ENCODE results near the gene REL.
"Not testable (repeated sequence)": the region's sequence is repeated elsewhere in the genome, so short reads cannot be mapped to it uniquely, and the experiment has no call there.

The REL gene

DNA sequence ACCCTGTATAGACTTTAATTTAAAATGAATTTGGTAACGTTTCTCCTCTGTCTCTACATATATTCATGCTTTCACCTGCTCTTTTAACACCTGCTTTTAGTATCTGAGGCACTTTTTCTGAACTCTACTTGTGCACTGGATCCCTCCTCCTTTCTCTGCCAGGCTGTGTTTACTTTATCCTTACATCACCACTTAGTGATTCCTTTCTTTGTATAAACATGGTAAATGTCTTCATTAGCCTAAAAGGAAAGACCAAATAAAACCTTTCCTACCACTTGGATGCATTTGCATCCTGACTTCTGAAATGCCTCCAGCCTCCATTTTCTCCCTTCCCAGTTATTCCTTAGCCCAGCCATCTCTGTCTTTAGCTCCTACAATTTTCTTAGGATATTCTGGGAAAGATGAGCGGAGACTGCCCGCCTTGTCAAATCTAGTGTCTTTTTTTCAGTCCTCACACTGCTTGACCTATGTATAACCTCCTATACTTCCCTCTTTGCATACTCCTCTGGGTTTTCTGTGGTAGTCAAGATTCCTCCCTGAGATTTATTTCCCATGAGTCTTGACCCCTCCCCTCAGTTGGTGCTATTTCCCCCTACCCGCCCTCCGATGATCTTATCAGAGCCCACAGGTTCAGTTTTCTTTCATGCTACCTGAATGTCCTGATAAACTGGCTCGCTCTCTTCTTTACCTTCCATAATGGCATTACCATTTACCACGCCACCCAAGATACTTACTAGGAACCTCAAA is 44.8 kb downstream of the REL start:
- no peak for DNase-seq (ENCODE audit: low read depth)

DNA sequence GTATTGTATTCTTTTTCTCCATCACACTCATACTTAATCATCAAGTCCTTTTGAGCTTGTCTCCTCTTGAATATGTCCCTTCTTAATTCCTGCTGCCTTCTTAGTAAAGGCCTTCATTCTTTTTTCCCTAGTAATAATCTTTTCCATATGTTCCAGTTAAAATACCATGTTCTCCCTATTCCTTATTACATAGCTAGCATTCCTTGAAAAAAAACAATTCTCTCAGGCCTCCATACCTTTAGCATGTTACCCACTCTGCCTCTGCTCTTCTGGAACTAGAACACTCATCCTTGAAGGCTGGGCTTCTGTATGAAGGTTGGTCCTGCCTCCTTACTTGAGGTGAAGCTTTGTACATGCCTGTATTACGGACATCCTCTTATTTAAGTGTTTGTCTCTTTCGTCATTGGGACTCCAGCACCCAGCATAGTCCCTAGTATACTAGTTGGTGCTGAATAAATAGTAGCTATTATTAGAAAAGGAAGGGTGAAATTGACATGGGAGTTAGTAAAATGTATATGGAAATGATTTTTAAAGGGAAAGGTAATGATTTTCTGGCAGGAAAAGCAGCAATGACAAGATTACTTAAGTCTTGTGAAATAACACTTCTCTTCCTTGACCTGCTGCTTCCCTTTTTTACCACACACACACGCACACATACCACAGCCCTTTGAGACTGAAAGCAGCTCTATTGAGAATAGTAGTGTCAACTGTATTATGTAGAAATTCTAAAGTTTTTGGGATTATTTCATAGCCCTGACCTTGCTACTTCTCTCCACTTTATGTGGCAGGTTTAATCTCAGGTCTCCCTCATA is 45.6 kb downstream of the REL start:
- DNase-seq (ENCODE audit: low read depth), result no peak

DNA sequence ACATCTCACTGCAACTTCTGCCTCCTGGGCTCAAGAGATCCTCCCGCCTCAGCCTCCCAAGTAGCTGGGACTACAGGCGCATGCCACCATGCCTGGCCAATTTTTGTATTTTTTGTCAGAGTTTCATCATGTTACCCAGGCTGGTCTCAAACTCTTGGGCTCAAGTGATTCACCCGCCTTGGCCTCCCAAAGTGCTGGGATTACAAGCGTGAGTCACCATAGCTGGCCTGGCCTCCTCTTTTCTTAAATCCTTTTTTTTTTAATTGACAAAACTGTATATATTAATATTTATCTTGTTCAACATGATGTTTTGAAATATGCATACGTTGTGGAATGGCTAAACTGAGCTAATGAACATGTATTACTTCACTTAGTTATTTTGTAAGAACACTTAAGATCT is 50.7 kb downstream of the REL start:
- not testable (repeated sequence) for DNase-seq (ENCODE audit: low read depth)

DNA sequence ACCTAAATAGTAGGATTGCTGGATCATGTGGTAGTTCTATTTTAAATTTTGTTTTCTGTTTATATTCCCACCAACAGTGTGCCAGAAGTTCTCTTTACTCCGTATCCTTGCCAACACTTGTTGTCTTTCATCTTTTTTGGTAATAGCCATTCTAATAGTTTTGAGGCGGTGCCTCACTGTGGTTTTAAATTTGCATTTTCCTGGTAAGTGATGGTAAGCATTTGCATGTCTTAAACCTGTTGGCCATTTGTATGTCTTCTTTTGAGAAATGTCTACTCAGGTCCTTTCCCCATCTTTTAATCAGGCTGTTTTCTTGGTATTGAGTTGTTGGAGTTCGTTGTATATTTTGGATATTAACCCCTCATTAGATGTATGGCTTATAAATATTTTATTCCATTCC is 51.6 kb downstream of the REL start:
- DNase-seq (ENCODE audit: low read depth), result no peak

DNA sequence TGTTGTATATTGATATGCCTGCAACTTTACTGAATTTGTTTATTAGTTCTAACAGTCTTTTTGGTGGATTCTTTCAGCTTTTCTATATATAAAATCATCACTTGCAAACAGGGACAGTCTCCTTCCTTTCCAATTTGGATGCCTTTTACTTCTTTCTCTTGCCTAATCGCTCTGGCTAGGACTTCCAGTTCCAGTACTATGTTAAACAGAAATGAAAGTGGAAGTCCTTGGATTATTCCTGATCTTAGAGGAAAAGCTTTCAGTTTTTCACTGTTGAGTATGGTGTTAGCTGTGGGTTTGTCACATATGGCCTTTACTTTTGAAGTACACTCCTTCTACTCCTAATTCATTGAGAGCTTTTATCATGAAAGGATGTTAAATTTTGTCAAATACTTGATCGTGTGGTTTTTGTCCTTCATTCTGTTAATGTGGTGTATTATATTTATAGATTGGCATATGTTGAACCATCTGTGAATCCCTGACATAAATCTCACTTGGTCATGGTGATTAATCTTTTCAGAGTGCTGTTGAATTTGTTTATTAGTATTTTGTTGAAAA is 52.9 kb downstream of the REL start:
- no peak for DNase-seq (ENCODE audit: low read depth)

DNA sequence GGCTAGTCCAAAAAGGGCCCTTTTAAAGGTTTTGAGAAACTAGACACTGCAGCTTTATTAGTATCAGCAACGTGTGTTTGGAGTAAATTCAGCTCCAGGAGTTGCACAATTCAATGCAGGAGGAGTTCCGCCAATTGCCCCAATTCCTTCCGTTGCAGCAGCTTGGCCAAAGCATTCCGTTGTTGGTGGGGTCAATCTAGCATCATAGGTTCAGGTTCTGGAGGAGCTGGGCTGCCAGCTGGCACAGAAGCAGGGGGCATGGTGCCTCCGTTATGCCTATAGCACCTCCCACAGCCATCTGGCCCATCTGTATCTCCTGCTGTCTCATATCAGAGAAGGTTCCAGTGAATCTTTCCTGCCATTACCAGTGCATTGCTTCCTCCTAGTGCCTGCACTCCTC is 55.4 kb downstream of the REL start:
- DNase-seq (ENCODE audit: low read depth), result no peak

DNA sequence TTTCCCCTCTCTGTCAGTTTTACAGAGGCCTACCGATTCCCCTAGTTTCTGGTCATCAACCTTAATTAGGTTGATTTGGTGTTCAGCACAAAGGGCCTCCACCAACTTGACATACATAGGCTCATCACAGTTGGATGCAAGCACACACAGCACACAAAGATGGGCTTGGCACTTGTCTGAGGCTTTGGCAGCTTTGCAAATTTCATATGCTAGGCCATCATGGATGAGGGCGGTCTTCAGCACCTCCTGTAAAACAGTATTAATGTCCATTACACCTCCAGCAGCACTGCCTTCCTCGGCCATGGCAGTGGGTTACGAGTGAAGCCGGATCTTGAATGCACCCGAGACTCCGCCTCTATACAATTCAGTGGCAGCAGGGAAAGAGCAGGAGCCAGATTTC is 56.9 kb downstream of the REL start:
- DNase-seq (ENCODE audit: low read depth), result no peak

DNA sequence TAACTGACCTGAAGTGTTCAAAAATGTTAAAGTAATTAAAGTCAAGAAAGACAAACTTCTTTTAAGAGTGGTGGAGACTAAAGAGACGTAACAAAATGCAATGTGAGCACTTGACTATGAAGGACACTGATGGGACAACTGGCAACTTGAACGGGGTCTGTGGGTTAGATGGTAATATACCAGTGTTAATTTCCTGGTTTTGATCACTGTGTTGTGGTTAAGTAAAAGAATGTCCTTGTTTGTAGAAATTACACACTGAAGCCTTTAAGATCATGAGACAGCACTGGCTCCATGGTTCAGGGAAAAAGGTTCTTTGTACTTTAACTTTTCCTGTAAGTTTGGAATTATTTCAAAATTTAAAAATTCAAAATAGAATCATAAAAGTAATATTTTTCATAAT is 58.2 kb downstream of the REL start:
- no peak for DNase-seq (ENCODE audit: low read depth)

DNA sequence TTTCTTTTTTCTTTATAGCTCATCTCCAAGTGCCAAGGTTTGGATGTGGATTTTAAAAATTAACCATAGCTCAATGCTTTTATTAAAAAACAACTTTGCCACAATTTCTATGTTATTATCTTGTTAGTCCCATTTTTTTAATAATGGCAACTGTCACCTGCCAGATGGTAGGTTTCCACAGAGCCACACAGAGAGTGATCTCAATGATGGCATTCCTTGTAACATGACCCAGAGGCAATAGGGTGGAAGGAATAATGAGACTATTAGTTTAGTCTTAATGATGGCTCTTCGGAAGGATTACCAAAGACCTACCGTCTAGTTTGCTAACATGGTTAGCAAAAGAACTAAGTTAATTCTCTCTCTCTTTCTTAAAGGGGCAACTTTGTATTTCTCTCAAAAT is 64.0 kb downstream of the REL start:
- DNase-seq (ENCODE audit: low read depth), result no peak

DNA sequence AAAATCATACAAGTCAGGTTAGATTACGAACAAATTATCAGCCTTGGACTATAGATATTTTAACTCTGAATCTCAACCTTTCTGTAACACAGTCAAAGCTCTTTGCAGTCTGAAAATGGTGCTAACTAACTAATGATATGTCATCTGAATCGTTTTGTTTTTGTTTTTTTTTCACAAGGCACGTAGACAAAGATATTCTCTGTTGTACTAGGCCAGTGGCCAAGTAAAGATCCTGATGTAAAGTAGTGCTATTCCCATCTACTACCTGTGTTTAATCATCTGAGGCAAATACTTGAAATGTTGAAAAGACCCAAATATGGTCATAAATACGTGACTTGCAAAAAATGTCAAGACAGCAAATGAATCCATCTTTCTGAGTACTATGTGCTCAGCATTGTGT is 65.7 kb downstream of the REL start:
- DNase-seq (ENCODE audit: low read depth), result no peak

DNA sequence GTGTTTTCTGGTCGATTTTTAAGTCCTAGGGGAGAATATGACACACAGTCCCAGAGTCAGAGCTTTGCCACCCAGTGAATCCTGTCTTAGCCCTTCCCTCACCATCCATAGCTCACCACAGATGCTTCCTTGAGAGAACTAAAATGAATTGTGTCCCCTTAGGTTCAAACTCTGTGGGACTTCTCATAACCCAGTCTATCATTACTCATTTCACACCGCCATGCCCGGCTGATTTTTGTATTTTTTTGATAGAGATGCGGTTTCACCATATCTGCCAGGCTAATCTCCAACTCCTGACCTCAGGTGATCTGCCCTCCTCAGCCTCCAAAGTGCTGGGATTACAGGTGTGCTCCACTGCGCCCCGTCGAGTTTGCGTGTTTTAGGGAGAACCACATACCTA is 66.8 kb downstream of the REL start:
- no peak for DNase-seq (ENCODE audit: low read depth)

DNA sequence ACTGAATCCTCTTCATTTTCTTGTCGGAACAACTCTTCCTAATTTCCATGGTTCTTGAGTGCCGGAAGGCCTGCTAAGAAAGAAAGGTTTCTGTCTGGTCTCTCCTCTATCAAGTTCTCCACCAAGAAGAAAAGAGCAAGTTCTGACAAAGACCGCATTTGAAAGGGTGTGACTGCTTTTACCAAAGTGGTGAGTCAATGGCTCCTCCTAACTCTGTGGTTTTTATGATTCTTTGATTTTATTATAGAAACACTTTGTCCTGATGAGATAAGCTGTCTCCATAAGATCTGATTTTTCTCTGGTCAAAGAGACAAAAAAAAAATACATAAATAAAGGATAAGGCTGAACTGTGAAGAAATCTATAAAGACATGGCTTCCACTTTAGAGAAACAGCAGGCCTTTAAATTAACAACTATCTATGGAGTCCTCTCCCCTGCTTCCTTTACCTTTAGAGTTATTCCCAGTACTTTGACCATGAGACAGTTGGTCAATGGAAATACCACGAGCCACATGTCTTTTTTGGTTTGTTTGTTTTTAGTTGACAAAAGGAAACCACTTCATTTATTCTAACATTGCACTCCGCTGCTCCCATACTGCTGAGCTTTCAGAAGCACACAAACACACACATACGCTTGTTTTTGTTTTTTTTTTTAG is 67.7 kb downstream of the REL start:
- no peak for DNase-seq (ENCODE audit: low read depth)

DNA sequence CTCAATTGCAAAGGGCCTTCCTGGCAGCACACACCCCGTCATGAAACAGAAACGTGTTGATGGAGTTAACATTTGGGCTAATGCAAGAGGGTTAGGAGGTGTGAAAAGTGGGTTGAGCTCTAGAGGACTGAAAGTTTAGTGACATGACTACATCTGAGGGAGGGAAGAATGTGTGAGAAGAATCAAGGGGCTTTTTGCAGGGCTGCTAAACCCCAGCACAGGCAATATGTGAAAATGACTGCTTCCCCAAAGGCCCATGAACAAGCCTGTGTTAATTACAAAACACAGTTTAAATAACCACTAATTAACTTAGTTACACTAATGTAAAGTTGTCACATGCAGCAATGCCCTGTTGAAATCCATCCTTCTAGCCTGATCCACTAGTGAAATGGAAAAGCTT is 72.8 kb downstream of the REL start:
- DNase-seq (ENCODE audit: low read depth), result no peak

DNA sequence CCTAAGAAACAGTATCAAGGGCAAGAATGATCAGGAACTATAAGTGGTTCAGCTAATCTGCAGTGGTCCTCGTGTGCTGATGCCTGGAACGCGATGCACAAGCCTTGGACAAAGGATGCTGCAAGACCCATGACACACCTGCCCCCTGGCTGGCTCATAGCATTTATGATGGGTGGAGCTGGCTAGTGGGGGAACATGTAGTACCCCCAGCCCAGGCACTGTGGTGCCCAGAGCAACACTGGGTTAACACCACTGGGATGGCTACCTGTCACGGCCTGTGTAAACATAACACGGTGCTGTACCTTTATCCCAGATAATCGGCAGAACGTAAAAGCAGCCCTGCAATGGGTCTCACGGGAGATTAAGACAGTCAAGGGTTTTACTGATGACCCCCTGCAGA is 75.8 kb downstream of the REL start:
- no peak for DNase-seq (ENCODE audit: low read depth)

DNA sequence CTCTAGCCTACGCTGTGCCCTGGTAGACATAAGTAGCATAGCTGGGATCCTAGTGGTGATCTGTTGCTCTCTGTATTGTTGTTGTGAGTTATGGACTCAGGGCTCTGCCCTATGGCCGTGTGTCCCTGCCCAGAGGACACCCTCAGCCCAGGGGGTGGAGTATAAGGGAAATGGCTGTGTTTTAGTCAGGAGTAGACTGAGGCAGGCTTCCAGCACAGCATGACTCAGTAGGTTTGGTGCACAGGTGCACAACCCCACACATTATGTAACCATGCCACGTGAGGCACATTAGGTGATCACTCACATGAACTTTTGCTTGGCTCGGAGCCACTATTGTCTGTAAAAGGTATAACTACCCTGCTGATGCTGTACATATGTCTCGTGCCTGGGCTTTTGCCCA is 76.3 kb downstream of the REL start:
- no peak for DNase-seq (ENCODE audit: low read depth)

DNA sequence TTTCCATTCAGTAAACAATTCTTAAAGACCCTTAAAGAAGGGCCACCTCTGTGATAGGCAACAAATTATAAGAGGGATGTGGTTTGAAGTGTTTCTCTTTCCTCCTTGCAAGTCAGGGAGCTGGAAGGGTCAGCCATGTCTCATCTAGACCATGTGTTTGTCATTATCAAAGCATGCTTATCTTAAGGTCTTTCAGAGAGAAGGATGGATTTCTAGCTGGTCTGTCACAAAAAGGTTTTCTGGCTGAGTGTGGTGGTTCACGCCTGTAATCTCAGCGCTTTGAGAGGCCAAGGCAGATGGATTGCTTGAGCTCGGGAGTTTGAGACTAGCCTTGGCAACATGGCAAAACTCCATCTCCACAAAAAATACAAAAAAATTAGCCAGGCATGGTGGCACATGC is 77.0 kb downstream of the REL start:
- DNase-seq (ENCODE audit: low read depth), result no peak

DNA sequence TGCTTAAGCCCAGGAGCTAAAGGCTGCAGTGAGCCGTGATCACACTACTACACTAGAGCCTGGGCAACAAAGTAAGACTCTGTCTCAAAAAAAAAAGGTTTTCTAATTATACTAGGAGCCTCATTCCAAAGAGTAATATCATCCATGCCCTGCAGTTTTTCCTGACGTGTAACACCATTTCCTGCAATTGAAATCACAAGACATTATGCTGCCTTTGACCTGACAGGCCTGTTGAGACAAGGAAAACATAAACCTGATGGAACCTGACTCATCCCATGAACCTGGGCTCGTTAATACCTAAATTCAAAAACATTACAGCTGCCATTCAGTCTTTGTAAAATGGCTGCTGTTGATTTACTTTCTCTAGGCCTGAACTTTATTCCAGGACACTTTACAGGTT is 77.4 kb downstream of the REL start:
- no peak for DNase-seq (ENCODE audit: low read depth)

DNA sequence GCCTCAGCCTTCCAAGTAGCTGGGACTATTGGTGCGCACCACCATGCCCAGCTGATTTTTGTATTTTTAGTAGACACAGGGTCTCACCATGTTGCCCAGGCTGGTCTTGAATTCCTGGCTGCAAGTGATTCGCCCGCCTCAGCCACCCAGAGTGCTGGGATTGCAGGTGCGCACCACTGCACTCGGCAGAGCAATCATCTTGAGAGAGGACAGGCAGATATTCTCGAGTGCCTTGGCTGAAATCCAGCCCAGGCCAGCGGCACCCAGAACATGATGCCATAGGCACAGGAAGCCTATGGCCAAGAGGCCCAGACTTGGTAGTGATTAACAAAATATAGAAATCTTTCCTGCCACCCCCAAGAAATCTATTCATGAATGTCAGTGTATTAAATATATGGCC is 78.1 kb downstream of the REL start:
- no peak for DNase-seq (ENCODE audit: low read depth)

DNA sequence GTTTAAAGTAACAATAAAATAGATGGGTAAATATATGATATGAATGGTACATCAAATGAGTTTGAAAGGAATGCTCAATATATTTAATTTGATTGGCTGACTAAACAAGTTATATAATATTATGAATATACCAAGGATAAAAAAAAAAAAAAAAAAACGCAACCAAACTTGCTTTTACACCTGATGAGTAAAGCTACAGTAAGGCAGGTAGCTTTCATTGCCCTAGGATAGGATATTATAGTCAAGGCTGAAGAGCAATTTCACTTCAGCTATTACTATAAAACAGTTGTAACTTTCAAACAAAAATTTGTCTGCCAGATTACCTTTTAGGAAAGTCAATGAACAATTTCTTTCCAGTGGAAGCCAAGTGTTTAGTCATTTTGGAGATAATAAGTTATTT is 79.3 kb downstream of the REL start:
- no peak for DNase-seq (ENCODE audit: low read depth)

DNA sequence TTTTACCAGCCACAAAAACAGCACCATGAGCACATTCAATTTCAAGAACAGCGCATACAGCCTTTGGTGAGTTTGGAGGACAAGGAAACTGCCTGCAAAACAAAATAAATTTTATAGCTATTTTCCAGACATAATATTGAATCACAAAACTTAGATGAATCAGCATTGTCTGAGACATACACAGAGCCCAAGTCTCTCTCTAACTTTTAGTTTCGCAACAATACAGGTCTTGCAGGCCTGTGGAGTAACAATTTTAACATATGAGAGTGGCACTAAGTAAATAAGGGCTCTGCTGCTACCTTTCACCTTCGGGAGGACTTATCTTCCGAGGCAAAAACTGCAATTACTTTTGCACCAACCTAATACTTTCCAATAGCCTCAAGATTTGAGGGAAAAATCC is 80.1 kb downstream of the REL start:
- no peak for DNase-seq (ENCODE audit: low read depth)

DNA sequence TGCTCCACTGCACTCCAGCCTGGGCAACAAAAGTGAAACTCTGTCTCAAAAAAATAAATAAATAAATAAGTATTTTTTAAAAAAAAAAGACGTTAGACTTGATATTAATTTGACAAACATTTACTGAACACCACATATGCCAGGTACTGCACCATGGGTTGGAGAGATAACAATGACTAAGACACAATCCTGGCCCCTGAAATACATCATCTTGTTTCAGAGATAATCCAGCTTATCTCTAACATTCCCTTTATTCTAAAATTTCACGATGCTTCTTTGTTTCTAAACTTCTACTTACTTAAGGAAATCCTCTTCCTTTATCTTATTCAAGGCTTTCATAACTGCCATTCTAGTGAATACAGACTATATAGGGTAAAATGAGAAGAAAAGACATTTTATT is 81.2 kb downstream of the REL start:
- no peak for DNase-seq (ENCODE audit: low read depth)

DNA sequence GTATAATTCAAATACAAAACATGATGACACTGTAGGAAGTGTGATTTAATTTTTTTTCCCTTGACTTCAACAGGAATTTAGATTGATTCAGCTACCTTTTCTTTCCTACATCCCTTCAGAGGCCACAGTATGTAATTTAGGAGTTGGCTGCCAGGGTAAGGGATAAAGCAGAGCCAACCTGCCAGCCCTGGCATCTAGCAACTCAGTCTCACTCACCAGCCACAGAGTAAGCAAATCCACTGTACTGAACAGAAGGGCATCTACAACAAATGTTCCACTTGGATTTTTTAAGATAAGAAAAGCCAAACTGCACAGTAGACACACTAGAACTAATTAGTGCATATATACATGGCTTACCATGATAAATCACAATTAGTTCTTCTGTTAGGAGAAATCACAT is 81.8 kb downstream of the REL start:
- DNase-seq (ENCODE audit: low read depth), result no peak

All from stimulated activated CD8-positive, alpha-beta memory T cell treated with anti-CD3 and anti-CD28 coated beads, Interleukin-12 subunit alpha, Interleukin-12 subunit beta, amount 100 ng/mL, for 4 hours (primary cell).